Skeletal muscle tissue (tissue), 4 donors: Measurements from ENCODE around the gene RFX8. TPM values are rescaled to one million over a fixed set of nuclear protein-coding genes. Genes with fewer than 3 reads are reported as not detected.

Experiments
- H3K27ac ChIP-seq: one replicate; pipeline ENCODE4 v1.7.0; 2013; ENCODE audit warnings: mild to moderate bottlenecking, low read depth, low read length, inconsistent platforms
- H3K27me3 ChIP-seq, 3 donors: one replicate each; pipeline ENCODE4 v1.7.0; 2013; ENCODE audit warnings: low read length in 3 of 3; ENCODE audit not compliant: control insufficient read depth in 3 of 3, insufficient read depth in 3 of 3
- H3K36me3 ChIP-seq, 3 donors: one replicate each; pipeline ENCODE4 v1.7.0; 2013; ENCODE audit warnings: low read length in 3 of 3; ENCODE audit not compliant: control insufficient read depth in 3 of 3, insufficient read depth in 3 of 3
- H3K4me1 ChIP-seq, 3 donors: one replicate each; pipeline ENCODE4 v1.7.0; 2013; ENCODE audit warnings: low read length in 3 of 3, mild to moderate bottlenecking in 3 of 3; ENCODE audit not compliant: control insufficient read depth in 3 of 3, insufficient read depth in 3 of 3
- H3K4me3 ChIP-seq, 3 donors: one replicate each; pipeline ENCODE4 v1.7.0; 2013; ENCODE audit warnings: low read length in 3 of 3
- H3K9ac ChIP-seq, 3 donors: one replicate each; pipeline ENCODE4 v1.7.0; 2013; ENCODE audit warnings: low read length in 3 of 3, mild to moderate bottlenecking in 3 of 3, moderate library complexity in 2 of 3, low read depth in 1 of 3
- H3K9me3 ChIP-seq, 3 donors: one replicate each; pipeline ENCODE4 v1.7.0; 2013; ENCODE audit warnings: low read length in 3 of 3; ENCODE audit not compliant: control insufficient read depth in 3 of 3
- total RNA-seq: library from RNA; depleted of rRNA; stranded (reverse); fragments of >200 nt; gene quantifications from one replicate; pipeline ENCODE4 v1.2.3, GENCODE V29; 2014
- donor health status: Osteomylitis.

Gene RFX8
- total RNA-seq, 1 donor from 2014 or later, result under 0.01 TPM

GRCh38 chr2:101349893-101350662 lies 124.8 kb downstream of the RFX8 start:
- Histone ChIP-seq H3K27me3 (no peaks in the 10 kb centered on the region), H3K9me3 (no peaks in the 10 kb centered on the region), H3K4me3 (no peak overlapping the region), H3K27ac (no peak overlapping the region), H3K9ac (no peak overlapping the region), H3K4me1 (no peaks in the 10 kb centered on the region), H3K36me3 (no peaks in the 10 kb centered on the region)

GRCh38 chr2:101348883-101349282 lies 126.0 kb downstream of the RFX8 start:
- no peaks in the 10 kb centered on the region for H3K9me3 ChIP-seq
- H3K4me1 ChIP-seq, result no peaks in the 10 kb centered on the region
- no peak overlapping the region for H3K4me3 ChIP-seq
- no peaks in the 10 kb centered on the region for H3K36me3 ChIP-seq
- no peaks in the 10 kb centered on the region for H3K27me3 ChIP-seq
- no peak overlapping the region for H3K9ac ChIP-seq
- H3K27ac ChIP-seq, result no peak overlapping the region

Other genes starting within 250 kb of the RFX8 start
- gene CNOT11, start 222.2 kb downstream of the RFX8 start, total RNA-seq, result 19.8 TPM
- 43.3 TPM for gene RNF149, start 166.4 kb downstream of the RFX8 start, total RNA-seq
- gene CREG2, start 87.6 kb downstream of the RFX8 start, total RNA-seq, result 1.6 TPM
- 77.2 TPM for gene MAP4K4, start 222.6 kb upstream of the RFX8 start, total RNA-seq